HG02885 (cell line): ENCODE results near the gene PNMA1.

Source experiments
- ATAC-seq: cut with Tn5 transposase; IDR thresholded peaks from one replicate; pipeline ENCODE4 v1.9.1; 2021; ENCODE audit warnings: mild to moderate bottlenecking; ENCODE audit not compliant: unreplicated experiment, poor library complexity

The PNMA1 gene

DNA sequence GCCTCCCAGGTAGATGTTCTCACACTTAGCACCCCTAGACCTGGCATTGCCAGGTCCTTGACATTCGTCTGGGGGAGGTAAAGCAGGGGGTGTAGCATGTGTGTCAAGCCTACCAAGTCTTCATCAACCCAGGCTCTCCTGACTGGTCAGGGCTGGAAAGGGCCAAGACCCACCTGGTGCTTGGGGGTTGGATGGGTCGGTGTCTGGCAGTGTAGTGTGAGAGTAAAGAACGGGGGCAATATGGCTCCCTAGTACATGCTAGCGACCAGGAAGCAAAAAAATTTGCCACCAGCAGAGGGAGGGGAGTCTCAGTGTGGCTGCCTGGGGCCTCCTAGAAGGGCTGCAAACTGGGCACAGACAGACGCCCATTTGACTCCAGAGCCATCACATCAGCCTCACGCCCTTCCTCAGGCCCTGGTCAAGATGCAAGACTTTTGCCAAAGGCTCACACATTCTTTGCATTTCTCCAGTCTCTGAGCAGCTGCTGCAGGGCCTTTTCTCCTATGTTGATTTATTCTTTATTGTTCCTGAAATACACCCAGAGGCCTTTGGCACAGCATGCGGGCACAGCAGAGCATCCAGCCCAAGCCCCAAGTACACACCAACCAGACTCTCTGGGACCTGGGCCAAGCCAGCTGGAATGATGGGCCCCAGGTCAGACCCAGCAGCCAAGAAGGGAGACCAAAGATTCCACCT is 38.3 kb upstream of the PNMA1 start:
- ATAC-seq: no peak

DNA sequence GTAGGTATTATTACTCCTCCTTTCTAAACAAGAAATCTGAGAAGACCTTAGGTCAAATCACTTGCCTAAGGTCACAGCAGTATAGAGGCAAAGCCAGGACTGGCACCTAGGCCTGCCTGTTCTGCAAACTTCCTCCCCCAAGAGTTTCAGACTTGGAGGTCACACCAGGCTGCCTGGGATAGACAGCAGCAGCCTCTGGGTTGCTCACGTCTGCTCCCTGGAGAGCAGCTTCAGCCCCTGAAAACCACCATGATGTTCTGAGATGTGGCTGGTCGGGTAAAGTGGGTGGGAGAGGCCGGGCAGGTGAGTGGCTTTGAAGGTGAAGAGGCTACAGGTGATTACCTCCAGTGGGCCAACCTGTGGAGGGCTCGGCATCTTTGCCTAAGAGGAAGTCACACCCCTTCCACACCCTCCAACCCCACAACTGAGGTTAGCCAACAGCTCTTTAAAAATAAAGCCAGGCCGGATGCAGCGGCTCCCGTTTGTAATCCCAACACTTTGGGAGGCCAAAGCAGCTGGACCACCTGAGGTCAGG is 37.0 kb upstream of the PNMA1 start:
- no peak for ATAC-seq

DNA sequence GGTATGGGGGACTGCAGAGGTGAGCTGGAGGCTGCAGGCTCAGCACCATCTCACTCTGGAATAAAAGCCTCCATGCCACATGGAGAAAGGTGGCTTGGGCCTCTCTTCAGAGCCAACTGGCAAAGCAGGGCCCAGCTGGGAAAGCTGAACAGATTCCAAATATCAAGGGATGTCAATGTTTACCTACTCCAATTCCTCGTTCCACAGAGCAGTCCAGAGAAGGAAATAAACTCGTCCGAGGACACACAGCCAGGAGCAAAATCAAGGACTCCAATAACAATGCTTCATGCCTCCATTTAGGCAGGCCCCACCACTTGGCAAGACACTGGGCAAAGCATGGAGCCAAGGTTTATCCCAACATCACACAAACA is 36.3 kb upstream of the PNMA1 start:
- no peak for ATAC-seq

DNA sequence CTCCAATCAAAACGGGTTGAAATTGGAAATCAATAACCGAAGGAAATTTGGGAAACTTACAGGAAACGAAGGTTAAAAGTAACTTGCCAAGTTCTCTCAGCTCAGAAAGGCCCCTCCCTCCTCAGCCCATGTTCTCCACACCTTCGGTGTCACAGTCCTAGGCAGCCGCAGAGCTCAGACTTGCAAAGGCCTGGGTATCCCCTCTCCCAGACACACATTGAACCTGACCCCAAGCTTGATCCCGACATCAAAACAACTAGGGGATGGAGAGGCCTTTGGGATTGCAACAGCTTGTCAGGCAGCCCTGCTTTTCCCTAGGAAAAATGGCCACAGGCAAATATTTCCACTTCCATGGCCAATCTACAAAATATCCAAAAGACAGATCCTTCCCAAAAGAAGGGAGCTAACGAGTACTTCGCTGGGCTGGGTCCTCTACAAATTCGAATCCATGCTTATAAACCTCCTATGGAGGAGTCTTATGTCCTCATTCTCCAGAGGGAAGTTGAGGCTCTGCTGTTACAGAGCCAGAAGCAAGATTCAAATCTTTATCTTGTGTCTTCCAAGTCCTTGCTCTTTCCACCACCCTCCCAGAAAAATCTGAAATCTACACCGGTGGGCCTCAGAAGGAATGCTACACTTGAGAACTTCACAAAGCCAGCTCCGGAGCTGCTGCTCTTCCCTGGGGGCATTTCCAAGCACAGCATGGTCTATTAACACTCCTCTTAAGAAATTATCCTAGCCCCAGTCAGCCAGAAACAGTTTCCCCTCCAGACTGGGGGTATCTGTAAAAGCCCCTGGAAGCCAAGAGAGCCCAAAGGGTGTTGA is 35.7 kb upstream of the PNMA1 start:
- no peak for ATAC-seq

GRCh38 chr14:73748858-73749357 is 34.7 kb upstream of the PNMA1 start:
- ATAC-seq: no peak

- ATAC-seq: no peak
These were observed 33.4 kb upstream of the PNMA1 start for GRCh38 chr14:73747379-73748211.

DNA sequence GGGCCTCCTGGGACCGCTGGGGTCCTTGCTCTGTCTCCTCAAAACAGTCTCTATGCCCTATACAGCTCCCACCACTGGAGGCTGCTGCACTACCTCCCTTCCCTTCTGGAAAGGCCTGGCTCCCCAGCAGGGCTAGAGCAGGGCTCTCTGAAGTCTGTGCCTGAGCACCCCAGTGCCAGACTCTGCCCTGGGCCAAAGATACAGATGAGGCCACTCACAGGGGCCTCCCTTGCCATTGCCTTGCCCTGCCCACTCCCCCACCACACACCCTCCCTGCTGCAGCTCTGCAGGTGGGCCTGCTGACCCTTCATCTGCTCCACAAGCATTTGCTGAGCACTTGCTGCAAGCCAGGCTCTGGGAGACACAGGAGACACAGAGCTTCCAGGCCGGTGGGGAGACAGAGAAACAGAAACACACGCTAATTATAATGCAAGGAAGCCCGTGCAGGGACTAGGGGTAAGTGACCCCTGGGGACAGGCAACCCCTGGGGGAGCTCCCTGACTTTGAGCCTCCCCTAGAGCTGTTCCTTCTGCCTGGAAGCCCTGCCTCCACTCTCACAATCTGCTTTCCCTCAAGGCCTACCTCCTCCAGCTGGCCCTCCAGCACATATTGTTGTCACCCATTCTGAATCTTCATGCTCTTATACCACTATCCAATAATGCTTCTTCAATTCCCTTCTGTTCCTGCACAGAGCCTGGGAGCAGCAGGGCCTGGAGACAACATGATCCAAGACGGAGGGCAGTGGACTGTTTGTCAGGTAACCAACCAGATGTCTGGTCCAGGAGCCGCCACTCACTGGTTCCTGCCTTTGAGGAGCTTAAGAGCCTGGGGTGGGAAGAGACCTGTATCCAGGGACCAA is 32.6 kb upstream of the PNMA1 start:
- ATAC-seq: no peak

GRCh38 chr14:73745571-73746519 is 31.7 kb upstream of the PNMA1 start:
- ATAC-seq: no peak

- ATAC-seq: no peak
These were observed 30.8 kb upstream of the PNMA1 start for GRCh38 chr14:73744874-73745529.

DNA sequence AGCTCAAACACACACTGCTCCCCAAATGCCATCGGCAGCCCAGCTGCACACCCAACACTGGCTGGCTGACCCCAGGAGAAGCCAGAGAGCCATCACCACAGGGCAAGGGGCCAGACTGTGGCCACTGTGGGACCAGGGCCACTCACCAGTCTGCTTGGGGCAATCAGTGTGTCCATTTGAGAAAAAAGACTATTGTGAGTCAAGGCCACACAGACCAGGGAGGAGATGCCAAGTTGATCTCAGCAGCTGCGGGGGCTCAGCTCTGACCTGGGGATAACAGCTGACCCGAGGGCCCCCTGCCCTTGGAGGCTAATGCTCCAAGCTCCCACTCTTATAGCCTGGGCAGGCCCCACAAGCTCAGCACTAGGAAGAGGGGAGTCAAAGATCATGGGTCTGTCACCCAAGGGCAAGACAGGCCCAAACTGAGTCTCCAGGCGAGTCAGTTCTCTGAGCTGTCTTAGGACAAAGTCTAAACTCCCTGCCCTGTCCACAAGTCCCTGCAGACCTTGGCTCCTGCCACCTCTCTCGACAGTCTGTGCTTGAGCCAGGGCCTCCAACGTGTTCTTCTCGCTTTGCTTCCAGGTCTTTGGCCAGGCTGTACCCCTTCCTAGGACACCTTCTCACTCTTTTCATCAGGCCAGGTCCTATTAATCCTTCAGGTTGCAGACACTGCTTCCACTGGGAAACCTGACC is 30.1 kb upstream of the PNMA1 start:
- ATAC-seq: no peak

GRCh38 chr14:73743431-73743931 is 29.3 kb upstream of the PNMA1 start:
- ATAC-seq: peak; percentile 67

DNA sequence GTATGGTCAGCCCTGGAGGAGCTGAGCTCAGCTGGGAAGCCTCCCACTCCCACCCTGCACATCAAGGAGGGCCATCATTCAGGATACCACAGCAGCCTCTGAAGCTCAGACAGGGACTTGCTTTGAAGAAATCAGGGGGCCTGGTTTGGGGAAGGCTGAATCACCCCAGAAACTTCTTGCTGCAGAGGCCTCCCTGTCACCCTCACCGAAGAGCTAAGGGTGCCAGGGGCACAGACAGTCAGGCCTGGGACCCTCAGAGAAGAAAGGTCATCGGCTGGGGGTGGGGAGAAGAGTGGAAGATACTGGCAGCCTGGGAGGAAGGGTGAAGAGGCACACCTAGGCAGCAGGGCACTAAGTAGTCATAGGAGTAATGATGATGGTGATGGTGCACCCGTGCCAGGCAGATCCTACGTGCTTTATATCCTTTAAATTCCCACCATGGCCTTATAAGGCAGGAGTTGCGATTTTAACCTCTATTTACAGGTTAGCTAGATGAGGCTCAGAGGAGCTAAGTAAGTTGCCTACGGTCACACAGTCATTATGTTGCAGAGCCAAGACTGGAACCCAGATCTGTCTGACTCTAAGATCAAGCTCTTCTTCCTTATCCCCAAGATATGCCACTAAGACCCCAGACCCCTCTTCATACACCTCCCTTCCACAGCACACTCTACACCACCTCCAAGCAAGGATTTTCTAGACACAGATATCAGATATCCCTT is 28.5 kb upstream of the PNMA1 start:
- no peak for ATAC-seq

GRCh38 chr14:73741876-73742519 is 27.8 kb upstream of the PNMA1 start:
- ATAC-seq: no peak

GRCh38 chr14:73741386-73741875 is 27.2 kb upstream of the PNMA1 start:
- peak; percentile 44 for ATAC-seq

DNA sequence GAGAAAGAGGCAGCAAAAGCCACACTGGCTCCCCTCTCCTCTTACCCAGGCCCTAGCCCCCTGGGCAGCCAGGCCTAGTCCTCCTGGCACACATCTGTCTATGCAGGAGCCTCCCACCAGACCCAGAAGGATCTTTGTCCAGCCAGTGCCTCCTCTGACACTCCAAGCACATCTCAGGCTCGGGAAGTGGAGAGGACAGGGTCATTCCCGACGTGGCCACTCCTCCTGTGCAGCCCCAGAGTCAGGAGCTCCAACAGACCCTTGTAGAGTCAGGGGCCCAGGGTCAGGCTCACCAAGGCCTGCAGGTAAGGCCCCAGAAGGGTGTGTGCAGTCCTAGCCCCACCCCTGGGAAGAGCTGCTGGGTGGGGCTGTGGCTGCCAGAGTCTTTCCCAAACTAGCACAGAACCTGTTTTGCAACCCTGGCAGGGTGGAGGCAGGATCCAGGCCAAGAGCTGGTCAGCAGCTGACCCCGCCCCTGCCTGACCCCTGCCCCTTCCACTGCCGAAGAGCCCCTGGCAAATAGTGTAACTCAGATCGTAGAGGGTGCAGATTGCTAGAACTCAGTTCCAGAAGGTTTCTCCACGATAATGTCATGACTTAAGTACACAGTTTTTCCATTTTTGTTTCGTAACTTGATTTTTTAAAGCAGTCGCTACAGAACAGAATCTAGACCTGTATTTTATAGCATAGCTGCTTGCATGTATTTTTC is 26.6 kb upstream of the PNMA1 start:
- no peak for ATAC-seq
